GM21825 (cell line): ENCODE results near the gene KCNC2.
"Not testable (repeated sequence)": the region's sequence is repeated elsewhere in the genome, so short reads cannot be mapped to it uniquely, and the experiment has no call there.

Experiments
- ATAC-seq: cut with Tn5 transposase; IDR thresholded peaks from one replicate; pipeline ENCODE4 v1.9.1; 2021; ENCODE audit warnings: mild to moderate bottlenecking, moderate library complexity; ENCODE audit not compliant: unreplicated experiment

KCNC2 gene

GRCh38 chr12:75209812-75210138, at the start of gene KCNC2:
Gene KCNC2 (minus strand): TSS chr12:75209839.
- no peak for ATAC-seq

DNA sequence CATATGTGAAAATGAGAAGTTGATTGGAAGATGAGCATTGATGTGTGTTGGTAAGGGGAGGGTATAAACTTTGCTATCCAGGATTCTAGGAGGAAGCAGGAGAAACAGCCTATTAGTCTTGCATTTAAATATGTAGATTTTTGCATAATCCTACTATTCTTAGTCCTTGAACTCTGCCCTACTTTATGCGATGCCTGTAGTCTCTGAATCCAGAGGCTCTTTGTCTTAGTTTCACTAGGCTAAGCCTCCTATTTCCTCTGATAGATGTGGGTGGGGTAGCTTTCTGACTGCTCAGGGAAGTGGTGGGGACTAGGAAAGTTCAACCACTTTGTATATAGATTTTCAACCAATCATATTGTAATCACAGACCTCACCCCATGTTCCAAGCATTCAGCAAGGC, 49.5 kb upstream of the KCNC2 start:
- ATAC-seq: no peak

- no peak for ATAC-seq
Measured at GRCh38 chr12:75257510-75257909, 47.9 kb upstream of the KCNC2 start.

DNA sequence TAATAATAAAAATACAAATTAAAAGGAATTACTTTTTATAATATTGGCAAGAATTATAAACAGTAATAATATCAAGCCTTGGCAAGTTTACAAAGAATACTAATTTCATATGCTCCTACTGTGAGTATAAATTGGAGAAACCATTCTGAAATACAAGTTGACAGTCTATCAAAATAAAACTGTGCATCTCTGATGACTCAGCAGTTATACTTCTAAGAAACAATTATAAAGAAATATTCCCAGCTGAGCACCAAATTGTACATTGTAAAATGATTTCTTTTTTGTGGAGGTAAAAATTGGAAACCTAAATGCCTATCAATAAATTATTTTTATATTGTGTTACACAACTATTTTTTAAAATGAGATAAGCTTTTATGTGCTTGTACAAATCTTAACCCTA, 35.5 kb upstream of the KCNC2 start:
- ATAC-seq: no peak

DNA sequence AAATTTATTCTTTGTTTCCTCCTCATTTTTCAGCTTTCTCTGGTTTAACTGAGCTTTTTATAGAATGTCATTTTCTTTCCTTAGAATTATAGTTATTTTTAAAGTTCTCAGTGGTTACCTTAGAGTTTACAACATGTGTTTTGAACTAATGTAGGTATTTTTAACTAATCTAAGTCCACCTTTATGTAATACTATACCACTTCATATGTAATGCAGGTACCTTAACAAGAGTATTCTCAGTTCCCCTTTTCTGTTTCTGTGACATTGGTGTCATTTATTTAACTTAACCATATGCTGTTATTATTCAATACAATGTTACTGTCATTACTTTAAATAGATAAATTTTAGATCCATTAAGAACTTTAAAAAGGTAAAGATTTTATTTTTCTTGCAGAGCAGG, 30.3 kb upstream of the KCNC2 start:
- peak; percentile 54 for ATAC-seq

DNA sequence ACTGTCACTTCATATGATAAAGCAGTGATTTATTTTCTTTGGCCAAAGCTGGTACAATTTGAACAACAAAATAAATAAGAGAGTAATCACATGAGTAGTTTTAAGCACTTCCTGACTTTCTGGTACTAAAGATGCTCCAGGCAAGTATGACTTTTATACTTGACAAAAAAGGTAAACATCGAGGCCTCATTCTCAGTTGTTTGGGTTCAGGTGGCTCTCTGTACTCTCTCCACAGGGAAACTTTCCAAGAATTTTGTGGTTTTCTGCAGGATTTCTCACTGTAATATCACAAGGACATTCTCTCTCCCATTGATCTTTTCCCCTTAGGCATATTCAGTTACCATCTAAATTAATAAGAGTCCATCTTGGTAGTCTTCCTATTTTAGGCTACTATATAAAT, 26.6 kb upstream of the KCNC2 start:
- ATAC-seq: no peak

GRCh38 chr12:75227132-75227531, 17.5 kb upstream of the KCNC2 start:
- no peak for ATAC-seq

DNA sequence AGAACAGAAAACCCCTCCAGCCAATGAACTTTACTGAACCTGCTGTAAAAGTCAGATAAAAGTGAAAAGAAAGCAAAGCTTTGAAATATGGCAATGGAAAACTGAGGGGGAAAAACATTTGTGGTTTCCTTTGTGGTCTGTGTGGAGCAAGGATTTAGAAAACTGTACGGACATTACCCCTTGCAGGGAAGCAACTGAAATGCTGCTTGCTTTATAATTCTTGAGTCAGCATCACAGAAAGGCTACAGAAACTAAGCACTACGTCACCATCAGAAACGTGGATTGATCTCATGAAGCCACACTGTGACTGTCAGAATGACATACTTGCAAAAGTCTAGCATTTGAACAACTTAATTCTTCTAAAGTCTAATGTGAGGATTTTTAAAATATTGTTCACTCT, 2.4 kb upstream of the KCNC2 start:
- no peak for ATAC-seq

GRCh38 chr12:75208856-75209811, 505 bp downstream of the KCNC2 start:
- ATAC-seq: no peak

DNA sequence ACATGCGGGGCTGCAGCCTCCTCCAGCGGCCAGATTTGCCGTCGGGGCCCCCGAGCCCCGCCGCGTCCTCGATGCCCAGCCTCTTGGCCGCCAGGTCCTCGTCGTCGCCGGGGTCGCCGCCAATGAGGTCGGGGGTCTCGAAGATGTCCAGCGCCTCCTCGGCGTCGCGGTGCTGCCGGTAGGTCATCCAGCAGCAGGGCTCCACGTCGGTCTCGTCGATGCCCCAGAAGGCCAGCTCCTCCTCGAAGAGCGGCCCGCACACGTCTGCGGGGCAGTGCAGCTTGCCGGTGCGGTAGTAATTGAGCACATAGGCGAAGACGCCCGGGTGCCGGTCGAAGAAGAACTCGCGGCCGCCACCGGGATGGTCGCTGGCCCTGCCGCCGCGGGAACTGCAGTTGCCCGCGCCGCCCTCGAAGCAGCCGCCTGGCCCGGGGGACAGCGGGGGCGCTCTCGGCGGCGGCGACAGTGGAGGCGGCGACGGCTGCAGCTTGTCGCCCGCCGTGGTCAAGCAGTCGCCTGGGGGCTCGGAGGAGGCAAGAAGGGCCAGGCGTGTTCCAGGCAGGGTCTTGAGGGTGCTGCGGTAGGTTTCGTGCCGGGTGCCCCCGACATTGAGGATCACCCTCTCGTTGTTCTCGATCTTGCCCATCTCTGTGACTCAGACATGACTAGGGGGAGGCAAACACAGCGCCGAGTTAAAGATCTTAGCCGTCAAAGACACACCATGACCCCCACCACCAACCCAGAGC, 2.1 kb downstream of the KCNC2 start:
- ATAC-seq: no peak

DNA sequence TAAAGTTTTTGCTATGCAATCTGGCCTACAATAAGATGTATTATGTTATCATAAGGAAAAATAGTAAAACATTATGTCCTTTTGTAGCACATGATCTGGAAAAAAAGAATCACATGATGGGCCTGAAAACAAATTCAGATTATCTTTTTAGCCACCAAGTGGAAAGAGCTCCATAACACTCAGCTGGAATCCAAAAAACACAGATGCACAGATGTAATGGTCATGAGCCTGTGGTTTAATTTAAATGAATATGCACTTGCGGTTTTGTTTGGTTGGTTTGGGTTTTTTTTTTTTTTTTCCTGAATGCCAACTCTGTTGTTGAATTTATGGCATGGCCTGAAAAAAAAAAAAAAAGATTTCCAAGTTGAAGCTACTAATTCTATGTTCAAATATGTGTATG, 4.1 kb downstream of the KCNC2 start:
- no peak for ATAC-seq

- no peak for ATAC-seq
Measured at GRCh38 chr12:75196865-75197264, 12.8 kb downstream of the KCNC2 start.

DNA sequence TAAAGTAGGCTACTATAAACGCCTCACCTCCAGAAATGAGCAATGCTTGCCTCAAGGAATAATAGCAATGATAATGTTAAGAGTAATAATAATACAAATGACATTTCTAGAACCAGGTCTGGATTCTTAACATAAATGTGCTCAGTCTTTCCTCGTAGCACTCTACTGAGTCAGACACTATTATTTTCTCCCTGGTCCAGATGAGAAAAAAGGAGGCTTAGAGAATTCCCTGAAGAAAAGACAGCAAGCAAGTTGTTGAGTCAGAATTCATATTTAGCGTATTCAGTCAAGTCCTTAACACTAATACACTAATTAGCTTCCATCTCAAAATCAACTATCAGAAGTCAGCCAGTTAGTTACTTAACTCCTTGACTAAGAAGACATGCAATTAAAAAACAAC, 13.2 kb downstream of the KCNC2 start:
- ATAC-seq: no peak

- no peak for ATAC-seq
Measured at GRCh38 chr12:75194250-75194649, 15.4 kb downstream of the KCNC2 start.

DNA sequence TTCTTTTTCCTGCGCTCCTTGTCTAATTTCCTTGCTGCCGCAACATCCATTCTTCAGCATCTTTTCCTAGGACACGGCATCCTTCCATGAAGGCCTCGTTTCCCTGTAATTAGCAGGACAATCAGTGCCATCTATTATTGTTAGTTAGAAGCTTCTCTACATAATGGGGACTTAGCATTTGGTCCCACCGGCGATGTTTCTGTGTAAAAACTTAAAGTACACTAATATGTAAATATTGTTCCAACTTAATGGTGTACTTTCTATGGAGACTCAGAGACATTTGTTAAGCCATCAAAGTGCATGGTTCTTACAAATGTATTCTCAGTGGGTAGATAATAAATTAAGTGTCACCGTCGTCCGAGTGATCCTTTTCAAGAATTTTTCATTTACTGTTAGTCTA, 17.4 kb downstream of the KCNC2 start:
- ATAC-seq: no peak

DNA sequence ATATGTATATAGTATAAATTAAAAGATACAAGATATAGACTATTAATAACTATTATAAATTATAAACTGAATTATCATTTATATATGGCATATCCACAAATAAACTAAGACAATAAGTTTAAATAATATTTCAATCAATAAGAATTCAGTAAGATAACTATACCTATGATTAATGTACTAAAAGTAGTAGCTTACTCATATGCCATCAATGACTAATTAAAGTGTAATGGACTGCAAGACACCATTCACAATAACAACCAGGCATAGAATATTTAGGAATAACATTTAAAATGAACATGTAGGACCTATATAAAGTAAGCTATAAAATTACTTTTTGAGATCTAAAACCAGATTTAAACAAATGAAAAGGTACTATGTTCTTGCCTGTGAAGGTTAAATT, 18.8 kb downstream of the KCNC2 start:
- no peak for ATAC-seq

DNA sequence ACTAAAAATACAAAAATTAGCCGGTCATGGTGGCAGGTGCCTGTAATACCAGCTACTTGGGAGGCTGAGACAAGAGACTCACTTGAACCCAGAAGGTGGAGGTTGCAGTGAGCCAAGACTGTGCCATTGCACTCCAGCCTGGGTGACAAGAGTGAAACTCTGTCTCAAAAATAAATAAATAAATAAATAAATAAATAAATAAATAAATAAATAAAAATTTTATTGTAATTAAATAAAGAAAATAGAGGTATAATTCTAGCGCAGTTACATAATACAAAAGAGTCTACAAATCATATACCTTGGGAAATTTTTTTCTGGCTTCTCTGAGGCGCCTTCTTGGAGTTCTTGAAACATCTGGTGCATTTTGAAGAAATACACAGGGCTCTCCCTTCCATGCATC, 23.8 kb downstream of the KCNC2 start:
- ATAC-seq: not testable (repeated sequence)

- ATAC-seq: no peak
Measured at GRCh38 chr12:75184516-75184915, 25.1 kb downstream of the KCNC2 start.

DNA sequence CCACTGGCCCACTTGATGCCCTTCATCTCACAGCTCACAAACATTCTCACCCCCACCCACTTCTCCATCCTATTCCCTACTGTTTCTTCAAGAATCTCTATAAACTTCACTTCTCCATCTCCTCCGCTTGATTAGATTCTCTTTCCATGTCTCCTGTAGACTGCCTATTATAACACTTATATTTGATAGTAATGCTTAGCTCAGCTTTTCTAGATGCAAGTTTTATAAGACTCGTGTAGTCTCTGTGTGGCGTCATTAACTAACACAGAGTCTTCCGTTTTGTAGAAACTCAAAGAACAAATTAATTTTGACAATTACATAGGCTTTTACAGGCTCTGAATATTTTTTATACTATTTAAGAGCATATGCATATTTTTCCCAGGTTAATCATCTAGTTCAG, 25.7 kb downstream of the KCNC2 start:
- no peak for ATAC-seq

- peak; percentile 69 for ATAC-seq
Measured at GRCh38 chr12:75177997-75178396, 31.6 kb downstream of the KCNC2 start.

- ATAC-seq: no peak
Measured at GRCh38 chr12:75172611-75173010, 37.0 kb downstream of the KCNC2 start.

- no peak for ATAC-seq
Measured at GRCh38 chr12:75170640-75171185, 38.9 kb downstream of the KCNC2 start.
